PC-3 (cell line): ENCODE measurements around the gene CNTN1. TPM values are rescaled to one million over a fixed set of nuclear protein-coding genes. Genes with fewer than 3 reads are reported as not detected.

Source experiments
- ATAC-seq: fragments of 200-7000 bp; cut with Tn5 transposase; 2 replicates; pipeline ENCODE4 v1.9.1; 2020; ENCODE audit warnings: mild to moderate bottlenecking, moderate library complexity
- BruUV-seq: library from RNA; stranded (reverse); fragments of 400-500 nt; replicated peaks from 2 replicates; lab custom pipeline; 2021; lab: Mats Ljungman, UMichigan
- CTCF ChIA-PET: fragments of 300-600 bp; sonication (Branson Sonifier 250); formaldehyde crosslinking; loops from one replicate; lab custom pipeline; 2022; ENCODE audit warnings: antibody characterized with exemption; lab: Charles Lee
- POLR2A ChIA-PET: fragments of 300-600 bp; sonication (Branson Sonifier 250); formaldehyde crosslinking; loops from one replicate; lab custom pipeline; 2022; ENCODE audit warnings: antibody characterized with exemption; ENCODE audit not compliant: unreplicated experiment; lab: Charles Lee
- DNase-seq: peaks from one replicate; pipeline ENCODE4 v3.0.0-alpha.2; 2015
- H2AFZ ChIP-seq: fragments of 300-600 bp; sonication (generic); 2 replicates; pipeline ENCODE4 v1.6.0; 2016; ENCODE audit warnings: antibody characterized with exemption, low read length
- H3F3A ChIP-seq: fragments of 300-600 bp; sonication (generic); one replicate; pipeline ENCODE4 v1.6.0; 2017; ENCODE audit warnings: antibody characterized with exemption, low read length, control low read depth, mild to moderate bottlenecking; ENCODE audit not compliant: unreplicated experiment
- H3K27ac ChIP-seq: fragments of 300-600 bp; sonication (generic); 2 replicates; pipeline ENCODE4 v1.5.1; 2016; ENCODE audit warnings: mild to moderate bottlenecking, low read length
- H3K27me3 ChIP-seq: fragments of 300-600 bp; sonication (generic); 2 replicates; pipeline ENCODE4 v1.6.1; 2016; ENCODE audit warnings: low read length, mixed read lengths
- H3K36me3 ChIP-seq: fragments of 300-600 bp; sonication (generic); 2 replicates; pipeline ENCODE4 v1.6.1; 2016; ENCODE audit warnings: low read depth, mixed run types, low read length, mixed read lengths
- H3K4me1 ChIP-seq: fragments of 300-600 bp; sonication (generic); 2 replicates; pipeline ENCODE4 v1.5.1; 2016; ENCODE audit warnings: low read length; ENCODE audit not compliant: insufficient read depth
- H3K4me2 ChIP-seq: fragments of 300-600 bp; sonication (generic); 2 replicates; pipeline ENCODE4 v1.6.0; 2016; ENCODE audit warnings: low read length
- H3K4me3 ChIP-seq: fragments of 300-600 bp; sonication (generic); 2 replicates; pipeline ENCODE4 v1.5.1; 2016; ENCODE audit warnings: mild to moderate bottlenecking, low read length, mixed read lengths
- H3K79me2 ChIP-seq: fragments of 300-600 bp; sonication (generic); 2 replicates; pipeline ENCODE4 v1.6.1; 2017; ENCODE audit warnings: low read length, mixed read lengths
- H3K9ac ChIP-seq: fragments of 300-600 bp; sonication (generic); 2 replicates; pipeline ENCODE4 v1.6.0; 2016; ENCODE audit warnings: mild to moderate bottlenecking, low read length
- H3K9me2 ChIP-seq: fragments of 300-600 bp; sonication (generic); replicated peaks from 2 replicates; pipeline ENCODE4 v1.6.1; 2016; ENCODE audit warnings: mixed run types, low read length, mixed read lengths
- H3K9me3 ChIP-seq: fragments of 300-600 bp; sonication (generic); 2 replicates; pipeline ENCODE4 v1.6.1; 2016; ENCODE audit warnings: low read length, mixed read lengths
- H4K20me1 ChIP-seq: fragments of 300-600 bp; sonication (generic); 2 replicates; pipeline ENCODE4 v1.6.1; 2016; ENCODE audit warnings: low read length, mixed read lengths
- EZH2 ChIP-seq: fragments of 300-600 bp; sonication (generic); IDR thresholded peaks from one replicate; pipeline ENCODE4 v1.6.1; 2017; ENCODE audit warnings: antibody characterized with exemption, mild to moderate bottlenecking, low read length; ENCODE audit not compliant: unreplicated experiment
- EZH2phosphoT487 ChIP-seq: fragments of 300-600 bp; sonication (generic); IDR thresholded peaks from 2 replicates; pipeline ENCODE4 v1.6.1; 2018; ENCODE audit warnings: mild to moderate bottlenecking, antibody characterized with exemption, low read length, borderline replicate concordance
- intact Hi-C: fragments of 100-400 bp; cut with micrococcal nuclease; formaldehyde crosslinking; loops from 2 replicates; pipeline ENCODE4 v1.9.0; 2023
- total RNA-seq: library from RNA; depleted of rRNA; stranded (reverse); fragments of >200 nt; gene quantifications from 2 replicates; pipeline ENCODE4 v1.2.3, GENCODE V29; 2014
- TF ChIP-seq, protein P1 (sequence below): fragments of 300-600 bp; sonication (generic); conservative IDR thresholded peaks from 2 replicates; pipeline ENCODE4 v1.5.1; 2017; ENCODE audit warnings: antibody characterized with exemption, low read depth, mild to moderate bottlenecking, low read length

CNTN1 gene
- total RNA-seq, 1 experiment from 2014 or later, result not detected

DNA sequence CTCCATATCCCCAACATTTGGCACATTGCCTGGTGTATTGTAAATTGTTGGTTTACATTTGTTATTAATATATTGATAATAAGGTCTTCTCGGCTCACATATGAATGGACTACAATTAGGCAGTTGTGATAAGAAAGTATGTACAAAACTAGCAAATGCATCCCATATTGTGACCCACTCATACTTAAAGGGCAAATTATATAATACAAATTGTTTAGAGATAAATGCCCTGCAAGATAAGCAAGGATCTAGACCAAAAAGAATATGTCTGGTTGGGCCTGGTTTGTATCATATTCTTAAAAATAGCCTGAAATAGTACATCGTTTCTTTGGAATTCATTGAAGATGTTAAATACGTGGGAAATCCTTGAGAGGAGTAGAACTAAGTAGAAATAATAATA is 151.3 kb downstream of the CNTN1 start:
- H3K4me2 ChIP-seq, result no peak overlapping the region
- H2AFZ ChIP-seq, result no peak overlapping the region
- ChIA-PET POLR2A (no interaction called here), CTCF (interaction anchor here (0.7 kb wide), 1 partner anchor 1180 kb away, joined by 11 read pairs; no protein-coding TSS in a partner anchor)
- no peaks in the 10 kb centered on the region for H4K20me1 ChIP-seq
- intact Hi-C loops, result no loop called here
- ATAC-seq, result no peak
- no peaks in the 10 kb centered on the region for H3K9me2 ChIP-seq
- no peaks in the 10 kb centered on the region for H3K36me3 ChIP-seq
- H3K27me3 ChIP-seq, result peaks cover 58% of the 10 kb centered on the region
- H3K9me3 ChIP-seq, result no peaks in the 10 kb centered on the region; the same call in 1 of the 2 replicates
- BruUV-seq, result no TSS peak
- H3K9ac ChIP-seq, result no peak overlapping the region
- DNase-seq, result no peak
- H3K4me3 ChIP-seq, result no peak overlapping the region
- no peak for TF ChIP-seq EZH2
- TF ChIP-seq, protein P1, sequence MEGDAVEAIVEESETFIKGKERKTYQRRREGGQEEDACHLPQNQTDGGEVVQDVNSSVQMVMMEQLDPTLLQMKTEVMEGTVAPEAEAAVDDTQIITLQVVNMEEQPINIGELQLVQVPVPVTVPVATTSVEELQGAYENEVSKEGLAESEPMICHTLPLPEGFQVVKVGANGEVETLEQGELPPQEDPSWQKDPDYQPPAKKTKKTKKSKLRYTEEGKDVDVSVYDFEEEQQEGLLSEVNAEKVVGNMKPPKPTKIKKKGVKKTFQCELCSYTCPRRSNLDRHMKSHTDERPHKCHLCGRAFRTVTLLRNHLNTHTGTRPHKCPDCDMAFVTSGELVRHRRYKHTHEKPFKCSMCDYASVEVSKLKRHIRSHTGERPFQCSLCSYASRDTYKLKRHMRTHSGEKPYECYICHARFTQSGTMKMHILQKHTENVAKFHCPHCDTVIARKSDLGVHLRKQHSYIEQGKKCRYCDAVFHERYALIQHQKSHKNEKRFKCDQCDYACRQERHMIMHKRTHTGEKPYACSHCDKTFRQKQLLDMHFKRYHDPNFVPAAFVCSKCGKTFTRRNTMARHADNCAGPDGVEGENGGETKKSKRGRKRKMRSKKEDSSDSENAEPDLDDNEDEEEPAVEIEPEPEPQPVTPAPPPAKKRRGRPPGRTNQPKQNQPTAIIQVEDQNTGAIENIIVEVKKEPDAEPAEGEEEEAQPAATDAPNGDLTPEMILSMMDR, result no peak
- no peak for TF ChIP-seq EZH2phosphoT487
- no peaks in the 10 kb centered on the region for H3F3A ChIP-seq
- H3K4me1 ChIP-seq, result no peaks in the 10 kb centered on the region
- H3K79me2 ChIP-seq, result no peaks in the 10 kb centered on the region
- no peak overlapping the region for H3K27ac ChIP-seq

GRCh38 chr12:40853221-40853620 is 161.0 kb downstream of the CNTN1 start:
- DNase-seq (no peak), ATAC-seq (no peak)
- Histone ChIP-seq H3K4me2 (no peak overlapping the region), H3K36me3 (no peaks in the 10 kb centered on the region), H3K4me1 (no peaks in the 10 kb centered on the region), H4K20me1 (no peaks in the 10 kb centered on the region), H3K27me3 (peaks cover 19% of the 10 kb centered on the region), H3K9me2 (no peaks in the 10 kb centered on the region), H3F3A (no peaks in the 10 kb centered on the region), H2AFZ (no peak overlapping the region), H3K79me2 (no peaks in the 10 kb centered on the region), H3K27ac (no peak overlapping the region), H3K9me3 (no peaks in the 10 kb centered on the region), H3K9ac (no peak overlapping the region), H3K4me3 (no peak overlapping the region)
- intact Hi-C loops, result no loop called here
- no TSS peak for BruUV-seq
- TF ChIP-seq EZH2 (no peak), EZH2phosphoT487 (no peak)
- TF ChIP-seq, protein P1, result no peak
- POLR2A ChIA-PET, result no interaction called here
- CTCF ChIA-PET, result no interaction called here

DNA sequence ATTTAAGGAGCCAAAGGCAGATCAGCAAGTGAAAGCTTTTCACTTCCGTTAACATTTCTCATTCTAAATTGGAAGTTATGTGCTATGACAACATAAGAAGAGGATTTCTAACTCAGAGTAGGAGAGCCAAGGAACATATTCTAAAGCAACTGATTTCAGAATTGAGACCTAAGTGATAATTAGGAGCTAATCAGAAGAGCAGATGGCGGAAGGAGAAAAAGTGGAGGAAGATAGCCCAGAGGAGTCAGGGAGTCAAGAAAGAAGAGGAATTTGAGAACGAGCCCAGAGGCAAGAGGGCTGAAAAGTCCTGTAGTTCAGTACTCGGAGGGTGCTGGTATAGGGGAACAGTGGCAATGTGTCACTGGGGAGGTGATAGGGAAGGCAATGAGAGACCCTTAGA is 162.4 kb downstream of the CNTN1 start:
- BruUV-seq, result no TSS peak
- no peaks in the 10 kb centered on the region for H3K4me1 ChIP-seq
- no peak for ATAC-seq
- no peak overlapping the region for H2AFZ ChIP-seq
- H3K9me2 ChIP-seq, result no peaks in the 10 kb centered on the region
- no peak for DNase-seq
- no peaks in the 10 kb centered on the region for H3K9me3 ChIP-seq
- no peak overlapping the region for H3K27ac ChIP-seq
- CTCF ChIA-PET, result no interaction called here
- no peaks in the 10 kb centered on the region for H3F3A ChIP-seq
- peaks cover 15% of the 10 kb centered on the region for H3K27me3 ChIP-seq
- intact Hi-C loops, result no loop called here
- H3K4me3 ChIP-seq, result no peak overlapping the region
- H3K36me3 ChIP-seq, result no peaks in the 10 kb centered on the region
- no peaks in the 10 kb centered on the region for H4K20me1 ChIP-seq
- TF ChIP-seq EZH2 (no peak), EZH2phosphoT487 (no peak)
- TF ChIP-seq, protein P1, result no peak
- no peaks in the 10 kb centered on the region for H3K79me2 ChIP-seq
- H3K9ac ChIP-seq, result no peak overlapping the region
- POLR2A ChIA-PET, result no interaction called here
- H3K4me2 ChIP-seq, result no peak overlapping the region
